Activated CD4-positive, alpha-beta T cell treated with anti-CD3 and anti-CD28 coated beads for 48 hours (primary cell): ENCODE results near the gene MT3.
A peak's percentile ranks its signal among the peaks of the same experiment; 100 is the strongest.
"Not testable (repeated sequence)": the region's sequence is repeated elsewhere in the genome, so short reads cannot be mapped to it uniquely, and the experiment has no call there.

ENCODE experiments used
- DNase-seq: peaks from one replicate; pipeline ENCODE4 v3.0.0-alpha.2; 2020

Gene MT3

DNA sequence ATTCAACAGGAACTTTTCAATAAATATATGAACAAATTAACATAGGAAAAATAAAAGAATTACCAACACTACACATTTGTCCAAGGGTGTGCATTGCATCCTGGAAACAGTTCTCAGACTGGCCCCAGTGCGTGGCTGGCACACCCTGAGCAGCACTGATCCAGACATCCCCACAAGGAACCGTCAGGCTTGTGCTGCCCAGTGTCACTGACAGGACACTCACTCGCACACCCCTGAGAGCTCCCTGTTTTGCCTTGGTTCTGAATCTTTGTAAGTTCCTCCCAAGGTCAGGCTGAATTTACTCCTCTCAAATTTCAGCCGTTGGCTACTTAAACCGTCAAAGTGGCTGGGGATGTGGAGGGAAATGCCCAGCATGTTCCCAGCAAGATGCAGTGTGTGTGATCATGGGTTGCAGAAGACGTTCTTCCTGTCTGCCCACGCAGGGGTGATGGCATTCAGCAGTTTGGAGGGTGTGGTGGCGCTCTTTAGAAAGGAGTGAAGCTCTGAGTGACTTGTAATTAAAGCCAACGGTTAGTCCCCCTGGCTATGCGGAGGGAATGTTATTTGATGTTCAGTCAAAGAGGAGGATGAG, 20.8 kb downstream of the MT3 start:
- peak; percentile 88 for DNase-seq

DNA sequence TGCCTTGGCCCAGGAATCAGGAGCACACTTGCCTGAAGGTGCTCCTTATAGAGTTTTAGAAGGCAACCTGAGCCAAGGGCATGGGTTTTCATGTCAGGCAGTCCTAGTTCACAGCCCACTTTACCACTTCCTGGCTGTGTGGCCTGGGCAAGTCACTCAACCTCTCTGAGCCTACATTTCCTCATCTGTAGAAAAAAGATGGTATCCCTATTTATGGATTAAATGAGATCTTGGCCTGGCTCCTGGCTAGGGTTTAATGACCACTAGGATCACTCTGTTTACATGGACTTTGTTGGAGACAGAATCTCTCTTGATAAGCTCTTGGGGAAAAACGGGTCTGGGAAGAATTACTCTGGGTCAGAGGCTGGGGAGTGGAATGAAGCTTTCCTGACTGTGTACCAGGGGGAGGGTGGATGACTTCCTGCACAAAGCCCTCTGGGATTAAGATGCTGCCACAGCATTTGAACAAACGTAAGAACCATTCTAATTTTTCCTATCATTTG, 21.3 kb downstream of the MT3 start:
- DNase-seq, result no peak

DNA sequence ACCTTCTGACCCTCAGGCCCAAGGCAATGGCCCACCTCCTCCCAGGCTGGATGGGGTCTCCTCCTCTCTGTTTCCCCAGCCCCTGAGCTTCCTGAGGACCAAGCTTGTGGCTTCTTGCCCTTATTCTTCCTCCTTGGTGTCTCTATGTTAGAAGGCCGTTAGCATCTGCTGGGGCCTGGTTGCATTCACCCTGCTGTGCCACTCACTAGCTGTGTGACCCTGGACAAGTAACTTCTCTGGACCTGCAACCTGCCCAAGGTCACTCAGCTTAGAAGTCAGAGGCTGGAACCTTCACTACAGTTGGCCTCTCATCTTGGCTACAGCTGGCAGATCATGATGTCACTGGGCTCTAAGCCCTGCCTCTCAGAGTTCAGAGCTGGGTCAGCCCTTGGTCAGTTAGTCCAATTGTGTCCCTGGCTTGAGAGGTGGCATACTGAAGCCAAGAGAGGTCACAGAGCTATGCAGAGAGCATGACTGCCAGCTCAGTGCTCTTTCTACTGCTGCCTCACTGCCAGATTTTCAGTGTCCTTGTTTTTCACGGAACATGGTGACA, 22.0 kb downstream of the MT3 start:
- peak; percentile 28 for DNase-seq

DNA sequence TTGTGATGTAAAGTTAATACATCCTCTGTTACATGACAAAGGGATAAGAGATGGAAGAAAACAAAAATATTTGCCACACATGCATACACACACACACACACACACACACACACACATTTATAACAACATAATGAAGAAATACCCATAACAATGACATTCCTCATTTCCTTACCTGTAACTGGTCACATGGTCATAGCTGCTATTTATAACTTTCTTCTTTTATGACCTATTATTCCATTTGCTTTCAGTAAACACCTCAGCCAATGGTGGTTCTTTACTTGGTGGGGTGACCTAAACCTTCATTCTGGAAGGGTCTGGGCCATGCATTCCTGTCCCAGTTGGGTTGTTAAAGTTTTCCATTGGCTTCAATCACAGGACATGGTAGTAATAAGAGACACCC, 24.4 kb downstream of the MT3 start:
- no peak for DNase-seq

GRCh38 chr16:56614549-56614991, 25.2 kb downstream of the MT3 start:
- peak; percentile 52 for DNase-seq

- no peak for DNase-seq
Measured at GRCh38 chr16:56615353-56615752, 26.0 kb downstream of the MT3 start.

DNA sequence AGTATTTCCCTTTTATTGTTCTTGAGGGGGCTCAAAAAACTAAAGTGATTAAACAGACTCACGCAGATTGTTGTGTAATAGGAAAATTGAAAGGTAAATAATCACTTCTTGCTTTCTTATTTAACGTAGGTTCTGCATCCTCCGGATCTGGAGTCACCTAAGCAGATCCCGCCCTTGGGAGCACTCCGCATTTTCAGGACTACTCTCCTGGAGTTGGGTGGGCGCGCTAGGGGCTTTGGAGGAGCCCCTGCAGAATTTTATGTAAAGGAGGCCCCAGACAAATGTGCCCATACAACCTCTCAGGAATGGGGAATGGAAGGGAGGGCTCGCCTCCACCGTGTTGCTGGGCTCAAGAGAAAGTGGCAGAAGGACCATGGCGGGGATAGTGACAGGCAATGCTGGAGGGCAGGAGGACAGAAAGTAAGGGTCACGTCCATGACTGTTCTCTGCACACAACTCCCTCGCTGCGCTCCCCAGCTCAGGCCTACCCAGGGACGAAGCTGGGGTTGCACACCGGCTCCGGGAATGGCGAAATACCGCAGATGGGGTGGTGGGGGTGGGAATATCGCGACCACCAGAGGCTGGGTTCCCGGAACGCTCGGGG, 27.4 kb downstream of the MT3 start:
- DNase-seq, result no peak

- peak; percentile 84 for DNase-seq
Measured at GRCh38 chr16:56617212-56618085, 28.1 kb downstream of the MT3 start.

DNA sequence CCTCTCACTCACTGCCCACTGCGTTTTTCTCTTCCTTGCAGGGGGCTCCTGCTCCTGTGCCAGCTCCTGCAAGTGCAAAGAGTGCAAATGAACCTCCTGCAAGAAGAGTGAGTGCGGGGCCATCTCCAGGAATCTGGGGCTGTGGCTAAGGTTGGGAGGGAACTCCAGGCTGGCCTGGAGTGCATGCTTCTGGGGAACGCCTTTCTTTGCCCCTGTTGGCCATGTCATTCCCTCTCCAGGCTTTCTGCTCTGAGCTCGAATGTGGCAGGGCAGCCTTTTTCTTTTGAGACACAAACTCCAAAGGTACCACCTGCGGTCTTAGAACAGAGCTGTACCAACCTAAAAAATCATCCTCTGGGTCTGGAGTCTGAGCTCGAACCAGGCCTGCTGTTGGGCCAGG, 28.8 kb downstream of the MT3 start:
- no peak for DNase-seq

- DNase-seq, result no peak
Measured at GRCh38 chr16:56620339-56620897, 31.1 kb downstream of the MT3 start.

GRCh38 chr16:56621665-56622445, 32.5 kb downstream of the MT3 start:
- not testable (repeated sequence) for DNase-seq

GRCh38 chr16:56623184-56623583, 33.9 kb downstream of the MT3 start:
- DNase-seq, result not testable (repeated sequence)

GRCh38 chr16:56623637-56624036, 34.3 kb downstream of the MT3 start:
- DNase-seq, result no peak

DNA sequence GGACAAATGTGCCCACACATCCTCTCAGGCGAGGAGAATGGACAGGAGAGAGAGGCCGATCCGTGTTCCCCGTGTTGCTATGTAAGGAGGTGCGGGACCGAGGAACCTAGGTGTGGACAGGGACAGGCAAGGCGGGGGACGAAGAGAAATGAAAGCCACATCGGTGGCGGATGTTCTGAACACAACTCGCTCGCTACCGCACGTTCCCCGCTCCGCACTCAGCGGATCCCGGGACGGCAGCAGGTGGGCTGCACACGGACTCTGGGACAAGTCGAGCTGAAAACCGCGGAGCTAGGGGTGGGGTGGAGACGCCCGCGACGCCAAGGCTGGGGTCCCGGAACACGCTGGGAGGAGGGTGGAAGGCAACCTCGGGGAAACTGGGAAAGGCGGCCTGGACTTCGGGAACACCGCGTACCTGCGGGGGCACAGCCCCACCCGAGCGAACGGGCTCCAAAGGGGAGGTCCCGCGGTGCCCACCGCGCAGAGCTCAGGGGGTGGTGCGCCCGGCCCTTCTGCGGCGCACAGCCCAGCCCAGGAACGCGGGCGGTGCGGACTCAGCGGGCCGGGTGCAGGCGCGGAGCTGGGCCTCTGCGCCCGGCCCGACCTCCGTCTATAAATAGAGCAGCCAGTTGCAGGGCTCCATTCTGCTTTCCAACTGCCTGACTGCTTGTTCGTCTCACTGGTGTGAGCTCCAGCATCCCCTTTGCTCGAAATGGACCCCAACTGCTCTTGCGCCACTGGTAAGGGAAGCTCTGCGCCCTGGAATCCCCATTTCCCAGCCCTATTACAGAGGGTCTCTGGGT, 36.0 kb downstream of the MT3 start, which contains the start of gene MT1E:
MT1E (plus strand) TSS at position 642 of the 803 bp plus-strand sequence; CDS start at position 713, 71 bp downstream.
- DNase-seq, result peak; percentile 84

DNA sequence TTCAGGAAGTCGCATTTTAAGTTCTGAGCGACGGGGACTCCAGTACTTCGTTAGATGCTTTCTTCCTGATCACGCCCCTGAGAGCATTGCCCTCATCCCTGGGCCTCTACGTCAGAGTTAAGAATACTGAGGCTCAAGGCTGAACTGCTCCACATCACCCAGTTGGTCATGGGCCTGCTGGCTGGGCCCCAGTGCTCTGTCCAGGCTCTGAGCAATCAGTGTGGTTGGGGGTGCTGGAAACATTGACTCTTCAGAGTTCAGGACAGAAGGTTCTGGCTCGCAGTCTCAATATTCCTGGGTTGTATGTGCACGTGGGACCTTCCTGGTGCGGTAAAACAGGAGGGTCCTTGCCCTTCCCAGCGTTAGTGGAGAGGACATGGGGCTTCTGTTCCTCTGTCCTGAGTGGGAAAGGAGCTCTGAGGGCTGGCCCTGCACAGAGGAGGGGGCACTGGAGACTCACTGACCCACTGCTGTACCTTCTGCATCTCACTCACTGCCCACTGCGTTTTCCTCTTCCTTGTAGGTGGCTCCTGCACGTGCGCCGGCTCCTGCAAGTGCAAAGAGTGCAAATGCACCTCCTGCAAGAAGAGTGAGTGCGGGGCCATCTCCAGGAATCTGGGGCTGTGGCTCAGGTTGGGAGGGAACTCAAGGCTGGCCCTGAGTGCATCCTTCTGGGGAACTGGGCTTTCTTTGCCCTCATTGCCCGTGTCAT, 36.8 kb downstream of the MT3 start:
- no peak for DNase-seq

DNA sequence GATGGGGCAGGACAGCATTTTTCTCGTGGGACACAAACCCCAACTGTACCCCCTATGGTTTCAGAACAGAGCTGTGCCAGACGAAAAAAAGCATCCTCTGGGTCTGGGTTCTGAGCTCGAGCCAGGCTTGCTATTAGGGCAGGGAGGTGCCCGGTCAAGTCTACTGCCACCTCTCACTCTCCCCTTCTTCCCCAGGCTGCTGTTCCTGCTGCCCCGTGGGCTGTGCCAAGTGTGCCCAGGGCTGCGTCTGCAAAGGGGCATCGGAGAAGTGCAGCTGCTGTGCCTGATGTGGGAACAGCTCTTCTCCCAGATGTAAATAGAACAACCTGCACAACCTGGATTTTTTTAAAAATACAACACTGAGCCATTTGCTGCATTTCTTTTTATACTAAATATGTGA, 37.4 kb downstream of the MT3 start:
- DNase-seq, result no peak

- DNase-seq, result no peak
Measured at GRCh38 chr16:56628486-56629350, 39.4 kb downstream of the MT3 start.

DNA sequence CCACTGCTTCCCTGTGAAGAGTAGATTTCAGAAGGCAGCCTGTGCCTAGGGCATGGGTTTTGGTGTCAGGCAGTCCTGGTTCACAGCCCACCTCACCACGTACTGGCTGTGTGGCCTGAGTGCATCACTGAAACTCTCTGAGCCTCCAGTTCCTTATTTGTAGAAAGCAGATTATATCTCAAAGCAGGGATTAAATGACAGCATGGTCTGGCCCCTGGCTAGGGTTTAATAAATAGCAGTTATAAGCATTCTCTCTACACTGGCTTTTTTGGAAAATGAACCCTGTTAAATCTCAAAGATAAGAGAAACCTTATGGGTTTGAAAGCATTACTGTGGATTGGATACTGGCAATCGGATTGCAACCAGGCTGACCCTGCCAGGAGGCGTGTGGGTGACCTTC, 40.2 kb downstream of the MT3 start:
- no peak for DNase-seq

DNA sequence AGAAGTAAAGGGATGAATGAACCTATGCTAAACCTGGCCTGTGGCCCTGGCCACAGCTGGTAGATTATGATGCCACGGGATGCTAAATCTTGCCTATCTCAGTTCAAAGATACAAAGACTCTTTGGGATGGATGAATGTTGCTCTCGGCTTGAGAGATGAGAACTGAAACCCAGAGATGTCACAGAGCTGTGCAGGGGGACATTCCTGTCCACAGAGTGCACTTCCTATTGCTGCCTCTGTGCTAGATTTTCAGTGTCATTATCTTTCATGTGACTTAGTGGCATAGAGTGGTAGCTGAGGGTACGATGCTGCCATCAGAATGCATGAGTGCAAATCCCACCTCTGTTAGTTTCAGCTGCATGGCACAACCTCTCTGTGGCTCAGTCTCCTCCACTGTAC, 40.8 kb downstream of the MT3 start:
- DNase-seq, result no peak

- DNase-seq, result no peak
Measured at GRCh38 chr16:56631197-56631596, 41.9 kb downstream of the MT3 start.
